DMS79 treated with DMSO at 0.1 percent for 48 hours (cell line): Measurements from ENCODE around the gene DENND1C.

Experiments used
- DNase-seq: peaks from one replicate; lab custom pipeline; 2025; lab: John Stamatoyannopoulos, UW

DENND1C gene

DNA sequence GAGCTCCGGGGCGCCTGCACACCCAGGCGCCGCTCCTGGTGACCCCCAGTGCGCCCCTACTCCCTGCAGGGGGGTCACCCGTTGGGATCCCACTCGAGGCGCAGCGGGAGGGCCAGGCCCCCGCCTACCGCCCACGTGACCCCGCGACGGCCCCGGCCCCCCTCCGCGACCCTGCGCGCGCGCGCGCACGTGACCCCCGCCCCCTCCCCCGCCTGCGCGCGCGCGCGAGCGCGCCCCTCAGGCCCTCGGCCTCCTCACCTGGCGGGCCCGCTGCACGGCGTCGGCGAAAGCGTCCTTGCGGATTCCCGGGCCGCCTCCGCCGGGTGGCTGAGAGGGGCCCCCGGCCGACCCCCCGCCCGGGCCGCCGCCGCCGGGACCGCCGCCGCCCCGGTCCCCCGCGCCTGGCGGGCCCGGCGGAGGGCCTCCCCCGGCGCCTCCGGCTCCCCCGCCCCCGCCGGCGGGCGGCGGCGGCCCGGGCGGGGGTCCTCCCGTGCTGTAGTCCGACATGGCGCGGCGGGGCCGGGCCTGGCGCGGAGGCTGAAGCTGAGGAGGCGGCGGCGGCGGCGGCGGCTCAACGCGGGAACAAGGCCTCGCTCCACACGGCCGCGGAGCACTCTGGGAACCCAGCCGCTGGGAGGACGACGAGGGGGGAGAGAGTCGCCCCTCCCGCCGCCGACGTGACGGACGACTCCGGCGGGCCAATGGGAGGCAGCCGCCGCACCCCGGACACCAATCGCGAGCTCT lies 57.2 kb downstream of the DENND1C start, which contains the start of gene KHSRP:
Gene KHSRP, minus strand, starts transcription at position 617 of the 744 bp plus-strand sequence. Its CDS starts 110 bp downstream, at position 507.
- no peak for DNase-seq

DNA sequence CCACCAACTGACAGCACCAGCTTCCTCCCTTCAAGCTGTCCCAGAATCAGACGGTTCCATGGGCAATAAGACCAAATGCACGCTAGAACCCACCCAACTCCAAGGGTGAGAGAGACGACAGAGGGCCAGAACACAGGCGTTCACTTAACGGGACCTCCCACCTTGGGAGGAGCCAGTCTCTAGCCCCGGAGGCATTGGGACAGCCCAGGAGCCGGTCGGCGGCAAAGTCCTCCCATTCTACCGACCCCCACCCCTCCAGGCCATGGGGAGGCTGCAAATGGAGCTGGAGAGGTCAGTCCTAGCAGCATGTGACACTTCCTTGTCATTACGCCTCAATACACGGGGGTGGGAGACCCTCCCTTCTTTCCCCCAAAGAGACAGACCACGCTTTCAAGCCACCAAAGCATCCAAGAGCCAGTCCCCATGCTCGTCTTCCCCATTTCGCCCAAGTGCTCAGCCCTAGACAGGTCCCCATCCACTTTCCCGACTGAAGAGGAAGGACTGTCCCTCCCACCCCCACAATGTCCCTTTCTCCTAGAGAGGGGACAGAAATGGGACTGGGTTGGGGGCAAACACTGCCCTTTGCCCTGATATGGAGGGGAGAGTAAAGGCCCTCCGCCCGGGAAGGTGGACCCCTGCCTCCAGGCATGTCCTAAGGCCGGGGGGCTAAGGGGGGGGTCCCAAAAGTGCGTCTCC lies 57.9 kb downstream of the DENND1C start:
- DNase-seq: no peak

DNA sequence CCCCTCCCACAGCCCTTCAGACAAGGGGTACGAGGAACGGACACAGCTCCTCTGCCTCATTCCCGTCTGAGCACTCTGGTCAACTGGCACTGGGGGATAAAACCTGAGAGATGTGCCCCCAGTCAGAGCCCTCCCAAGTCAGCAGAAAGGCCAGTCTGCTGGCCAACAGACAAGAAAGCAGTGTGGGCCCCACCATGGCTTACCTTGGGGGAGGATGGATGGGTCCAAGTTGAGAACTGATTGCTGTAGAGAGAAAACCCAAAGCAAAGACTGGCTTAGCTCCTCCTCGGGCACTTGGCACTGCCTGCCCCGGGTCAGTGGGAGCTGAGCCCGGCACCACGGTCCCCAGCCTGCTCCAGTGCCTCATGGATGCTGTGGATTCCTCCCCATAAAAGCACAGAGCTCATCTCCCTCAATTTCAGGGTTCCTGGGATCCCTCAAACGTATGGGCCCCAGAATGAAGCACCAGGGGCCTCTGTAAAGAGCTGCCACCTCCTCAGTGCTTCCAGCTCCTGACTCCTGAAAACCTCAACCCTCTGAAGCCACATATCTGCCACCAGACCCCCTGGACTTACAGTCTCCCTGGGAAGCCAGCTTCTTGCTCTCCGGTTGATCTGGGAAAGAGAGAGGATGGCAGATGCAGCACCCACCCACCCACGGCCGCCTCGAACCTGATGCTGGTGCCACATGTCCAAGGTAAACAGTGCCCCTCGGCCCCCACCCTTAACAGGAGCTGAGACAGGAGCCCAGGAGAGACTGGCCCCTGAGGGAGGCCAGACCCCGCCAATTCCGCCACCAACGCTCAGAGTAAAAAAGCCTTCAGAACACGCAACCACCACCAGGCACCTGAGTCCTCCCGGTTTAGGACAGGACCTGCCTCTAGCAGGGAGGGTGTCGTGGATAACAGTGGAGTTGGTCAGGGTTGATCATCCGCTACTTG lies 60.2 kb downstream of the DENND1C start:
- no peak for DNase-seq

DNA sequence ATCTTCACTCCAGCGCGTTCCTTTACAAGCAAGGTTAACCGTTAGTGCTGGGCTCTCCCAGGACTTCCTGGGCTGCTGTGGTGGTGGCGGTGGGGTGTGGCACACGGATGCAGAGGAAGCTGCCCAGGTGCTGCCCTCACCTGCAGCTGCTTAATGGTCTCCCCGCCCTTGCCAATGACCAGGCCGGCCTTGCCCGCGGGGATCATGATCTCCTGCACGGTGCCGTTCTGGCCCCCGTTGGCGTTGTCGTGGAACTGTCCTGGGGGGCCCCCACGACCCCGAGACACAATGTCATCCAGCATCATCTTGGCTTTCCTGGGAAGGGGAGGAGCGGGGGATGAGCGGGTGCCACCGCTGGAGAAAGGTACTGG lies 63.0 kb downstream of the DENND1C start:
- no peak for DNase-seq

DNA sequence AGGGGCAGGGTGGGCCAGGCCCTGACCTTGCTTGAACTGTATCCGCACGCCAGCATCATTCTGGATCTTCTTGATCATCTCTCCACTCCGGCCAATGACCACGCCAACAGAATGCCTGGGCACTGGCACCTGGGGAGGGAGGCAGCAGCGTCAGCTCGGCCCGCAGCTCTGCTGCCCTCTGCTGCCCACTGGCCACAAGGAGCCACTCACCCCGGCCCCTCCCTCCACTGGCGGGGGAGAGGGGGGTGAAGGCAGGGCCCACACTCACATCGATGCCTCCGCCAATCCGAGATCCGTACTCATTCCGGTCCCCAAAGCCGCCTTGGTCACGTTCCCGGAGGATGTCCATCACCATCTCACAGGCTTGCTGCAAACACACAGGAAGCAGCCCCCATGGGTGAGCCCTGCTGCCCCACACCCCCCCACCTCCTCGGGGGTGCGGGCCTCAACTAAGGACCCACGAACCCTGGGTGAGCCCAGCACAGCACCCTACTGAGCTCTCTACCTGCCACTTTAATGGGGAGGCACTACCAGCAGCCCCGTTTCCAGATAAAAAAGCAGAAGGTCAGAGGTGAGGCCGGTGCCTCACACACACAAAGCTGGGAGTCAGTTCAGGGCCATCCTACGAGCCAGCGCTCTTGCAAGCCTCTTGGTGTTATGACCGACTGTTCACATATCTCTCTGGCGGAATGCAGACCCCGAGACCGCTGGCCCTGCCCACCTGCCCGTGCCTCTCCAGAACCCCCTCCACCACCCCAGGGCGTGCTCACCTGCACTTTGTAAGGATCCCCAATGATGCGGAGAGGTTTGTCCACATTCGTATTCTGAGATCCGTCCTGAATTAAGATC lies 63.6 kb downstream of the DENND1C start:
- no peak for DNase-seq
